HG02840 (cell line): Measurements from ENCODE around the gene PPFIA2.

Experiments
- ATAC-seq: cut with Tn5 transposase; IDR thresholded peaks from one replicate; pipeline ENCODE4 v1.9.1; 2021; ENCODE audit warnings: mild to moderate bottlenecking, moderate library complexity, moderate number of reproducible peaks; ENCODE audit not compliant: unreplicated experiment, low FRiP score

PPFIA2 gene

GRCh38 chr12:81465876-81466275 is 293.3 kb downstream of the PPFIA2 start:
- no peak for ATAC-seq

- no peak for ATAC-seq
These were observed 294.0 kb downstream of the PPFIA2 start for GRCh38 chr12:81465191-81465590.

- ATAC-seq: no peak
These were observed 298.0 kb downstream of the PPFIA2 start for GRCh38 chr12:81461163-81461562.

GRCh38 chr12:81450920-81451739 is 308.0 kb downstream of the PPFIA2 start:
- ATAC-seq: no peak

GRCh38 chr12:81441629-81442028 is 317.5 kb downstream of the PPFIA2 start:
- ATAC-seq: no peak

GRCh38 chr12:81440001-81440400 is 319.1 kb downstream of the PPFIA2 start:
- no peak for ATAC-seq

GRCh38 chr12:81439344-81439743 is 319.8 kb downstream of the PPFIA2 start:
- no peak for ATAC-seq

- ATAC-seq: no peak
These were observed 342.1 kb downstream of the PPFIA2 start for GRCh38 chr12:81417056-81417455.

- no peak for ATAC-seq
These were observed 342.6 kb downstream of the PPFIA2 start for GRCh38 chr12:81416571-81416970.

GRCh38 chr12:81414441-81414840 is 344.7 kb downstream of the PPFIA2 start:
- no peak for ATAC-seq

- ATAC-seq: no peak
These were observed 346.2 kb downstream of the PPFIA2 start for GRCh38 chr12:81412940-81413339.

- no peak for ATAC-seq
These were observed 355.8 kb downstream of the PPFIA2 start for GRCh38 chr12:81403348-81403747.

GRCh38 chr12:81401241-81401640 is 357.9 kb downstream of the PPFIA2 start:
- no peak for ATAC-seq

GRCh38 chr12:81400024-81400423 is 359.1 kb downstream of the PPFIA2 start:
- ATAC-seq: no peak

- no peak for ATAC-seq
These were observed 363.7 kb downstream of the PPFIA2 start for GRCh38 chr12:81395431-81395830.

GRCh38 chr12:81389550-81390099 is 369.5 kb downstream of the PPFIA2 start:
- no peak for ATAC-seq

- no peak for ATAC-seq
These were observed 373.0 kb downstream of the PPFIA2 start for GRCh38 chr12:81386101-81386500.

- no peak for ATAC-seq
These were observed 377.2 kb downstream of the PPFIA2 start for GRCh38 chr12:81381951-81382350.

- no peak for ATAC-seq
These were observed 380.4 kb downstream of the PPFIA2 start for GRCh38 chr12:81378601-81379285.

- ATAC-seq: no peak
These were observed 381.4 kb downstream of the PPFIA2 start for GRCh38 chr12:81377771-81378170.

- no peak for ATAC-seq
These were observed 383.2 kb downstream of the PPFIA2 start for GRCh38 chr12:81375969-81376368.

- ATAC-seq: no peak
These were observed 388.7 kb downstream of the PPFIA2 start for GRCh38 chr12:81370456-81370855.
